GM12878 (cell line): ENCODE results near the gene KDM2A. TPM values are rescaled to one million over a fixed set of nuclear protein-coding genes. Genes with fewer than 3 reads are reported as not detected.

ENCODE experiments used
- ATAC-seq: fragments of 200-7000 bp; cut with Tn5 transposase; 3 replicates; pipeline ENCODE4 v1.9.1; 2020; ENCODE audit warnings: mild to moderate bottlenecking, moderate library complexity
- BruUV-seq: library from RNA; stranded (reverse); fragments of 400-500 nt; replicated peaks from 2 replicates; lab custom pipeline; 2021; lab: Mats Ljungman, UMichigan
- CTCF ChIA-PET: fragments of 300-600 bp; sonication (Branson Sonifier 250); formaldehyde crosslinking; extraction: SDS; loops from one replicate; lab custom pipeline; 2021; ENCODE audit warnings: inconsistent platforms; lab: Yijun Ruan, JAX
- POLR2A ChIA-PET: fragments of 350-600 bp; formaldehyde crosslinking; extraction: SDS; loops from one replicate; lab custom pipeline; 2021; ENCODE audit warnings: inconsistent platforms; lab: Charles Lee
- RAD21 ChIA-PET: fragments of 300-600 bp; sonication (Branson Sonifier 250); formaldehyde crosslinking; loops from one replicate; lab custom pipeline; 2023; ENCODE audit warnings: antibody characterized with exemption; ENCODE audit not compliant: unreplicated experiment; lab: Charles Lee
- SMC1A ChIA-PET: fragments of 300-600 bp; sonication (Branson Sonifier 250); formaldehyde crosslinking; loops from one replicate; lab custom pipeline; 2023; ENCODE audit not compliant: unreplicated experiment, uncharacterized antibody; lab: Charles Lee
- DNase-seq: peaks from one replicate; pipeline ENCODE4 v3.0.0-alpha.2; 2011; ENCODE audit warnings: low read depth, low spot score
- FAIRE-seq: peaks from 3 replicates; lab custom pipeline; 2011; peaks lifted over from hg19 to GRCh38; lab: Jason Lieb, UNC
- H2AFZ ChIP-seq: 2 replicates; pipeline ENCODE4 v1.6.0; 2011; ENCODE audit warnings: low read depth, low read length, control low read depth; ENCODE audit not compliant: control insufficient read depth
- H3K27ac ChIP-seq: 2 replicates; pipeline ENCODE4 v1.5.1; 2011; ENCODE audit warnings: control low read depth; ENCODE audit not compliant: control insufficient read depth, insufficient read depth
- H3K27me3 ChIP-seq, 2 experiments: replicated peaks in 1 of 2; 2 replicates each; pipeline versions ENCODE4 v1.6.0 to v1.6.1; 2011; ENCODE audit warnings: low read length in 1 of 2; ENCODE audit not compliant: control insufficient read depth in 2 of 2, insufficient read depth in 2 of 2
- H3K36me3 ChIP-seq, 2 experiments: 2 replicates each; pipeline ENCODE4 v1.5.1; 2011; ENCODE audit warnings: low read length in 1 of 2; ENCODE audit not compliant: control insufficient read depth in 2 of 2, insufficient read depth in 2 of 2
- H3K4me1 ChIP-seq: 2 replicates; pipeline ENCODE4 v1.6.1; 2011; ENCODE audit warnings: mild to moderate bottlenecking, low read length, moderate library complexity, mixed read lengths; ENCODE audit not compliant: control insufficient read depth, insufficient read depth
- H3K4me2 ChIP-seq: 2 replicates; pipeline ENCODE4 v1.6.0; 2011; ENCODE audit warnings: control low read depth; ENCODE audit not compliant: control insufficient read depth, insufficient read depth
- H3K4me3 ChIP-seq: fragments of 200-600 bp; sonication (generic); 2 replicates; pipeline ENCODE4 v1.5.1; 2016
- H3K79me2 ChIP-seq: 2 replicates; pipeline ENCODE4 v1.6.0; 2011; ENCODE audit warnings: low read length; ENCODE audit not compliant: control insufficient read depth, insufficient read depth
- H3K9ac ChIP-seq: 2 replicates; pipeline ENCODE4 v1.8.0; 2011; ENCODE audit warnings: low read length, control low read depth, mixed read lengths; ENCODE audit not compliant: control insufficient read depth, insufficient read depth
- H3K9me3 ChIP-seq: replicated peaks from 3 replicates; pipeline ENCODE4 v1.5.1; 2011; ENCODE audit warnings: mild to moderate bottlenecking, low read length; ENCODE audit not compliant: control insufficient read depth, insufficient read depth
- H4K20me1 ChIP-seq: 2 replicates; pipeline ENCODE4 v1.6.0; 2011; ENCODE audit not compliant: control insufficient read depth, insufficient read depth
- NFIC ChIP-seq: IDR thresholded peaks from 2 replicates; pipeline ENCODE4 v1.6.1; 2012; ENCODE audit warnings: low read depth, mild to moderate bottlenecking, inconsistent platforms, low read length, moderate library complexity
- POLR2AphosphoS5 ChIP-seq: IDR thresholded peaks from 2 replicates; pipeline ENCODE4 v1.6.1; 2011; ENCODE audit warnings: mild to moderate bottlenecking, low read length, inconsistent platforms
- RAD51 ChIP-seq: fragments of 450-650 bp; IDR thresholded peaks from 2 replicates; pipeline ENCODE4 v1.6.1; 2016; ENCODE audit warnings: moderate library complexity, mild to moderate bottlenecking, inconsistent platforms
- STAT1 ChIP-seq: fragments of 450-650 bp; conservative IDR thresholded peaks from 2 replicates; pipeline ENCODE4 v1.6.1; 2014; ENCODE audit warnings: antibody characterized with exemption, mild to moderate bottlenecking
- SUPT20H ChIP-seq: IDR thresholded peaks from 2 replicates; pipeline ENCODE4 v1.6.1; 2011; ENCODE audit warnings: low read depth, mild to moderate bottlenecking, low read length, moderate library complexity, borderline replicate concordance; ENCODE audit not compliant: control insufficient read depth
- ZSCAN29 ChIP-seq: fragments of 450-650 bp; IDR thresholded peaks from 2 replicates; pipeline ENCODE4 v1.6.1; 2017; ENCODE audit warnings: mild to moderate bottlenecking, moderate library complexity
- WGBS: methylation state at CpG from one replicate; pipeline ENCODE4 v1.1.6; 2016; ENCODE audit warnings: low lambda C conversion rate; ENCODE audit not compliant: insufficient replicate concordance, insufficient coverage; ENCODE audit errors: missing lambda C conversion rate; 5-methylcytosine and 5-hydroxymethylcytosine counted together
- in situ Hi-C: fragments of 300-500 bp; cut with MboI; formaldehyde crosslinking; loops from 9 replicates; pipeline ENCODE4 v1.14.3; 2018; ENCODE audit warnings: mixed read lengths
- intact Hi-C: fragments of 100-400 bp; cut with micrococcal nuclease; formaldehyde crosslinking; loops from one replicate; pipeline ENCODE4 v1.14.2; 2022; ENCODE audit not compliant: unreplicated experiment
- polyA plus RNA-seq, 11 experiments: library from polyadenylated mRNA; depleted of rRNA in 4 of 11; unstranded in 6 of 11; stranded (reverse) in 5 of 11; fragments of >200 nt; fragmentation: Nextera tagmentation in 4 of 11; fragmentation: Illumina TruSeq in 1 of 11; extraction: Ambion mirVana in 4 of 11; extraction: Trizol in 1 of 11; gene quantifications; 1 replicate in 1 of 11; 2 replicates in 10 of 11; pipeline versions ENCODE4 v1.2.1 to v1.2.3, GENCODE V29; 2011 to 2016; ENCODE audit warnings: inconsistent platforms in 2 of 11, missing spikeins in 2 of 11, low read depth in 1 of 11
- total RNA-seq, 4 experiments: library from RNA; depleted of rRNA in 3 of 4; stranded (reverse); fragments of >200 nt in 3 of 4; fragmentation: Illumina TruSeq in 1 of 4; extraction: Trizol in 1 of 4; gene quantifications; 2 replicates each; pipeline versions ENCODE4 v1.2.1 to v1.2.3, GENCODE V29; 2013 to 2021
- TF ChIP-seq, protein P1 (sequence below): IDR thresholded peaks from 2 replicates; pipeline ENCODE4 v1.6.1; 2012; ENCODE audit warnings: low read depth, low read length, improper control_type of control experiment
- TF ChIP-seq, protein P2 (sequence below): fragments of 450-650 bp; formaldehyde crosslinking; IDR thresholded peaks from 2 replicates; pipeline ENCODE4 v1.5.0; 2022; ENCODE audit warnings: mild to moderate bottlenecking, missing genetic modification characterization
- TF ChIP-seq, protein P3 (sequence below): fragments of 150-350 bp; IDR thresholded peaks from 2 replicates; pipeline ENCODE4 v1.6.1; 2014; ENCODE audit warnings: mild to moderate bottlenecking, low read depth, low read length
- TF ChIP-seq, protein P4 (sequence below): fragments of 450-650 bp; IDR thresholded peaks from 2 replicates; pipeline ENCODE4 v1.6.1; 2018; ENCODE audit warnings: borderline replicate concordance, mild to moderate bottlenecking; ENCODE audit not compliant: partially characterized antibody

KDM2A gene
- total and polyA plus RNA-seq, 10 of the 15 experiments (the other 5 are each of a cell fraction or from before 2014, with no cell fraction given) = 10.5 to 69.3 (median 41.6) TPM

DNA sequence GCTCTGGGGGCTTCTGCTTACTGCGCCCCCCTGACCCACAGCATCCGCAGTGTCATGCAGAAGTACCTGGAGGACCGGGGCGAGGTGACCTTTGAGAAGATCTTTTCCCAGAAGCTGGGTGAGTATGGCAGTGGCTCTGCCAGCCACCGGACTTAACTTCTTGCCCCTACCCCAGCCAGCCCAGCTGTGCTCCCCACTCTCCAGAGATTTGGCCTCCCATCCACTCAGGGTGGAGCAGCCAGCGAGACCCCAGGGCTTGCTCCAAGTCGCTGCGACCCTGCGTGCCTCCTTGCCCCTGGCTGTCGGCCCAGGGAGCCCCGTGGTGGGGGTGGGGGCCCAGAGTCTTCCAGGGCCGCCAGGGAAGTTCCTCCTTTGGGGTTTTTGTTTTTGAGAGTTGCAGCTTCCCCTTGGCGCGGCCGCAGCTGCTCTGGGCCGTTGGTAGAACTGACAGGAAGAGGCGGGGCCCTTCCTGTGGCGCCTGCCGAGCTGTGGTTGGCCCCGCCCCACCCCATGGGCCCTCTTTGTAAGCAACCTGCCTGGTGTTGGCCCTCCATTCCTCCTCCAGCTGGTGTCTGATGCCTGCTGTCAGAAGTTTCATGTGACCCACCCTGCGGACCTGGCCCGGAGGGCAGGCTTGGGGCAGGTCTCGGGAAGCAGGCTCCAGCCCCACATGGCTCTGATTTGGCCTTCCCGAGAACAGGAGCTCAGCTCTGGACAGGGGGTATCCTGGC is 158.3 kb downstream of the KDM2A start (continued):
- TF ChIP-seq, protein P1, sequence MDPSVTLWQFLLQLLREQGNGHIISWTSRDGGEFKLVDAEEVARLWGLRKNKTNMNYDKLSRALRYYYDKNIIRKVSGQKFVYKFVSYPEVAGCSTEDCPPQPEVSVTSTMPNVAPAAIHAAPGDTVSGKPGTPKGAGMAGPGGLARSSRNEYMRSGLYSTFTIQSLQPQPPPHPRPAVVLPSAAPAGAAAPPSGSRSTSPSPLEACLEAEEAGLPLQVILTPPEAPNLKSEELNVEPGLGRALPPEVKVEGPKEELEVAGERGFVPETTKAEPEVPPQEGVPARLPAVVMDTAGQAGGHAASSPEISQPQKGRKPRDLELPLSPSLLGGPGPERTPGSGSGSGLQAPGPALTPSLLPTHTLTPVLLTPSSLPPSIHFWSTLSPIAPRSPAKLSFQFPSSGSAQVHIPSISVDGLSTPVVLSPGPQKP = peak; percentile 44; the same call in 1 of the 2 replicates
- TF ChIP-seq, protein P2, sequence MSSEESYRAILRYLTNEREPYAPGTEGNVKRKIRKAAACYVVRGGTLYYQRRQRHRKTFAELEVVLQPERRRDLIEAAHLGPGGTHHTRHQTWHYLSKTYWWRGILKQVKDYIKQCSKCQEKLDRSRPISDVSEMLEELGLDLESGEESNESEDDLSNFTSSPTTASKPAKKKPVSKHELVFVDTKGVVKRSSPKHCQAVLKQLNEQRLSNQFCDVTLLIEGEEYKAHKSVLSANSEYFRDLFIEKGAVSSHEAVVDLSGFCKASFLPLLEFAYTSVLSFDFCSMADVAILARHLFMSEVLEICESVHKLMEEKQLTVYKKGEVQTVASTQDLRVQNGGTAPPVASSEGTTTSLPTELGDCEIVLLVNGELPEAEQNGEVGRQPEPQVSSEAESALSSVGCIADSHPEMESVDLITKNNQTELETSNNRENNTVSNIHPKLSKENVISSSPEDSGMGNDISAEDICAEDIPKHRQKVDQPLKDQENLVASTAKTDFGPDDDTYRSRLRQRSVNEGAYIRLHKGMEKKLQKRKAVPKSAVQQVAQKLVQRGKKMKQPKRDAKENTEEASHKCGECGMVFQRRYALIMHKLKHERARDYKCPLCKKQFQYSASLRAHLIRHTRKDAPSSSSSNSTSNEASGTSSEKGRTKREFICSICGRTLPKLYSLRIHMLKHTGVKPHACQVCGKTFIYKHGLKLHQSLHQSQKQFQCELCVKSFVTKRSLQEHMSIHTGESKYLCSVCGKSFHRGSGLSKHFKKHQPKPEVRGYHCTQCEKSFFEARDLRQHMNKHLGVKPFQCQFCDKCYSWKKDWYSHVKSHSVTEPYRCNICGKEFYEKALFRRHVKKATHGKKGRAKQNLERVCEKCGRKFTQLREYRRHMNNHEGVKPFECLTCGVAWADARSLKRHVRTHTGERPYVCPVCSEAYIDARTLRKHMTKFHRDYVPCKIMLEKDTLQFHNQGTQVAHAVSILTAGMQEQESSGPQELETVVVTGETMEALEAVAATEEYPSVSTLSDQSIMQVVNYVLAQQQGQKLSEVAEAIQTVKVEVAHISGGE (CRISPR knock-in tag) = no peak
- no peak for TF ChIP-seq ZSCAN29

DNA sequence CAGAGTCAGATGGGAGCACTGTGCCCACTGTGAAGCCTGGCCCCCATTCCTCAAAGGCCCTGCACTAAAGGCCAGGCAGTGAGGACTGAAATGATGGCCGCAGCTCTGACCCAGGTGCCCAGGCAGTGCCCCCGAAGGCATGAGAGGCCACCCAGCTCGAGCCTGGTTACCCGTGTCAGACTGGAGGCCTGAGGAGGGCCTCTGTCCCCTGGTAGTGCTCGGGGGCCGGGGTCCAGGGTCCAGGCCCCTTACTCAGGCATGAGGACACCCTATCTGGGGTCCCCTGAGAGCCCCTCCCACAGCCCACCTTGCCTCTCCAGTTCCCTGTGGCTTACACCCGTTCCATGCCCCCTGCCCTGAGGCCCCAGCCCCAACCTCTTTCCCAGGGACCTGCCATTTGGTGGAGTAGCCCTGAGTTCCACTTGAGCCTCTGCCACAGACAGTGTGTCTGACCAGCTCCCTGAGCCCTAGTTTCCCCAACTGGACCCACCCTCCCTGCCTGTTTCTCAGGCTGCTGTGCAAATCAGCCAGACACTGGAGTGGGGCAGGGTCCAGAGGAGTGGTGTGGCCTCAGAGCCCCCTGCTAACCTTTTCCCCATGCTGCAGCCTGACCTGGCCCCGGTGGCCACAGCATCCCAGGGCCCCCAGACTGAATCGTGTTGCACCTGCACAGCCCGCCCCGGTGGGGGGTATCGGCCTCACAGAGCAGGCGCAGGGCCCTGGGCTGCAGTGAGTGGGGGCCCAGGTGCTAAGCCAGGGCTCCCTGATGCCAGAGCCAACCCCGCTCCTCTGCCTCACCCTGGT is 159.3 kb downstream of the KDM2A start:
- Histone ChIP-seq H3K36me3 (peaks cover 28 to 61% of the 10 kb centered on the region in 2 experiments), H3K9ac (peak overlapping the region; percentile 69), H4K20me1 (no peaks in the 10 kb centered on the region), H2AFZ (no peak overlapping the region), H3K4me2 (peak overlapping the region; percentile 84), H3K27ac (peak overlapping the region; percentile 99), H3K79me2 (peaks cover 57% of the 10 kb centered on the region), H3K4me3 (no peak overlapping the region; the same call in 1 of the 2 replicates), H3K4me1 (peaks cover 38% of the 10 kb centered on the region), H3K9me3 (no peaks in the 10 kb centered on the region), H3K27me3 (no peaks in the 10 kb centered on the region)
- 57% methylated on average over 14 of the region's 14 CpGs for WGBS
- intact Hi-C loops = no loop called here
- ATAC-seq (no peak), DNase-seq (no peak), FAIRE-seq (no peak)
- SMC1A ChIA-PET = interaction anchor here (0.8 to 1.9 kb wide), 11 partner anchors 10 to 182 kb away, joined by 3 to 9 read pairs (median 4); partner anchors contain the start of genes GRK2 and POLD4
- BruUV-seq = no TSS peak
- in situ Hi-C loops = no loop called here
- POLR2A ChIA-PET = interaction anchor here (0.5 to 2.6 kb wide), 14 partner anchors 9 to 165 kb away, joined by 3 to 25 read pairs (median 6); partner anchors contain the start of genes ANKRD13D, GRK2 and POLD4
- CTCF ChIA-PET = interaction anchor here (0.8 to 2.0 kb wide), 8 partner anchors 10 to 225 kb away, joined by 3 to 20 read pairs (median 5); partner anchors contain the start of genes ANKRD13D and GRK2
- RAD21 ChIA-PET = interaction anchor here (0.7 to 1.9 kb wide), 11 partner anchors 9 to 225 kb away, joined by 3 to 14 read pairs (median 4); partner anchors contain the start of genes ANKRD13D and GRK2
- no peak for TF ChIP-seq POLR2AphosphoS5
- no peak for TF ChIP-seq SUPT20H
- TF ChIP-seq RAD51 = no peak
- no peak for TF ChIP-seq NFIC
- TF ChIP-seq, protein P3, sequence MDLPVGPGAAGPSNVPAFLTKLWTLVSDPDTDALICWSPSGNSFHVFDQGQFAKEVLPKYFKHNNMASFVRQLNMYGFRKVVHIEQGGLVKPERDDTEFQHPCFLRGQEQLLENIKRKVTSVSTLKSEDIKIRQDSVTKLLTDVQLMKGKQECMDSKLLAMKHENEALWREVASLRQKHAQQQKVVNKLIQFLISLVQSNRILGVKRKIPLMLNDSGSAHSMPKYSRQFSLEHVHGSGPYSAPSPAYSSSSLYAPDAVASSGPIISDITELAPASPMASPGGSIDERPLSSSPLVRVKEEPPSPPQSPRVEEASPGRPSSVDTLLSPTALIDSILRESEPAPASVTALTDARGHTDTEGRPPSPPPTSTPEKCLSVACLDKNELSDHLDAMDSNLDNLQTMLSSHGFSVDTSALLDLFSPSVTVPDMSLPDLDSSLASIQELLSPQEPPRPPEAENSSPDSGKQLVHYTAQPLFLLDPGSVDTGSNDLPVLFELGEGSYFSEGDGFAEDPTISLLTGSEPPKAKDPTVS = no peak
- TF ChIP-seq, protein P4, sequence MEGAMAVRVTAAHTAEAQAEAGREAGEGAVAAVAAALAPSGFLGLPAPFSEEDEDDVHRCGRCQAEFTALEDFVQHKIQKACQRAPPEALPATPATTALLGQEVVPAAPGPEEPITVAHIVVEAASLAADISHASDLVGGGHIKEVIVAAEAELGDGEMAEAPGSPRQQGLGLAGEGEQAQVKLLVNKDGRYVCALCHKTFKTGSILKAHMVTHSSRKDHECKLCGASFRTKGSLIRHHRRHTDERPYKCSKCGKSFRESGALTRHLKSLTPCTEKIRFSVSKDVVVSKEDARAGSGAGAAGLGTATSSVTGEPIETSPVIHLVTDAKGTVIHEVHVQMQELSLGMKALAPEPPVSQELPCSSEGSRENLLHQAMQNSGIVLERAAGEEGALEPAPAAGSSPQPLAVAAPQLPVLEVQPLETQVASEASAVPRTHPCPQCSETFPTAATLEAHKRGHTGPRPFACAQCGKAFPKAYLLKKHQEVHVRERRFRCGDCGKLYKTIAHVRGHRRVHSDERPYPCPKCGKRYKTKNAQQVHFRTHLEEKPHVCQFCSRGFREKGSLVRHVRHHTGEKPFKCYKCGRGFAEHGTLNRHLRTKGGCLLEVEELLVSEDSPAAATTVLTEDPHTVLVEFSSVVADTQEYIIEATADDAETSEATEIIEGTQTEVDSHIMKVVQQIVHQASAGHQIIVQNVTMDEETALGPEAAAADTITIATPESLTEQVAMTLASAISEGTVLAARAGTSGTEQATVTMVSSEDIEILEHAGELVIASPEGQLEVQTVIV = no peak
- no peak for TF ChIP-seq STAT1
